Measurements from ENCODE around the gene D2HGDH. TPM values are rescaled to one million over a fixed set of nuclear protein-coding genes. Genes with fewer than 3 reads are reported as not detected.

The D2HGDH gene
- total and polyA plus RNA-seq, 2 experiments from 2014 or later: 3.7 to 17.3 TPM

DNA sequence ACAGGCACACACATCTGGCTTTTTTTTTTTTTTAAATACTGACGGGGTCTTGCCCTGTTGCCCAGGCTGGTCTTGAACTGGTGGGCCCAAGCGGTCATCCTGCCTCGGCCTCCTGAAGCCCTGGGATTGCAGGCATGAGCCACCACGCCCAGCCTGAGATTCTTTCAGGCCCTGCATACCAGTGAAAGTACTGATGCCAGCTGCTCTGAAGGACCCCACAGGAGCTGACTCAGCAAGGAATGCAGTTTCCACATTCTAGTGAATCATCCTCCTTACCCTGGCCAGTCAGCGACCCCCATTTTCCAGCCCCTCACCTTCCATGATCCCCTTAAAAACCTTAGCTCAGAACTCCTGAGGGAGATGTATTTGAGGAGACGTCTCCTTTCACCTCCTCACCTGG, 42.0 kb upstream of the D2HGDH start (continued):
- TF ChIP-seq, protein P1, sequence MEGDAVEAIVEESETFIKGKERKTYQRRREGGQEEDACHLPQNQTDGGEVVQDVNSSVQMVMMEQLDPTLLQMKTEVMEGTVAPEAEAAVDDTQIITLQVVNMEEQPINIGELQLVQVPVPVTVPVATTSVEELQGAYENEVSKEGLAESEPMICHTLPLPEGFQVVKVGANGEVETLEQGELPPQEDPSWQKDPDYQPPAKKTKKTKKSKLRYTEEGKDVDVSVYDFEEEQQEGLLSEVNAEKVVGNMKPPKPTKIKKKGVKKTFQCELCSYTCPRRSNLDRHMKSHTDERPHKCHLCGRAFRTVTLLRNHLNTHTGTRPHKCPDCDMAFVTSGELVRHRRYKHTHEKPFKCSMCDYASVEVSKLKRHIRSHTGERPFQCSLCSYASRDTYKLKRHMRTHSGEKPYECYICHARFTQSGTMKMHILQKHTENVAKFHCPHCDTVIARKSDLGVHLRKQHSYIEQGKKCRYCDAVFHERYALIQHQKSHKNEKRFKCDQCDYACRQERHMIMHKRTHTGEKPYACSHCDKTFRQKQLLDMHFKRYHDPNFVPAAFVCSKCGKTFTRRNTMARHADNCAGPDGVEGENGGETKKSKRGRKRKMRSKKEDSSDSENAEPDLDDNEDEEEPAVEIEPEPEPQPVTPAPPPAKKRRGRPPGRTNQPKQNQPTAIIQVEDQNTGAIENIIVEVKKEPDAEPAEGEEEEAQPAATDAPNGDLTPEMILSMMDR (conservative IDR thresholded peaks at IDR 0.05; ENCODE audit: low read depth in 2 of 2): no peak
- TF ChIP-seq, protein P2, sequence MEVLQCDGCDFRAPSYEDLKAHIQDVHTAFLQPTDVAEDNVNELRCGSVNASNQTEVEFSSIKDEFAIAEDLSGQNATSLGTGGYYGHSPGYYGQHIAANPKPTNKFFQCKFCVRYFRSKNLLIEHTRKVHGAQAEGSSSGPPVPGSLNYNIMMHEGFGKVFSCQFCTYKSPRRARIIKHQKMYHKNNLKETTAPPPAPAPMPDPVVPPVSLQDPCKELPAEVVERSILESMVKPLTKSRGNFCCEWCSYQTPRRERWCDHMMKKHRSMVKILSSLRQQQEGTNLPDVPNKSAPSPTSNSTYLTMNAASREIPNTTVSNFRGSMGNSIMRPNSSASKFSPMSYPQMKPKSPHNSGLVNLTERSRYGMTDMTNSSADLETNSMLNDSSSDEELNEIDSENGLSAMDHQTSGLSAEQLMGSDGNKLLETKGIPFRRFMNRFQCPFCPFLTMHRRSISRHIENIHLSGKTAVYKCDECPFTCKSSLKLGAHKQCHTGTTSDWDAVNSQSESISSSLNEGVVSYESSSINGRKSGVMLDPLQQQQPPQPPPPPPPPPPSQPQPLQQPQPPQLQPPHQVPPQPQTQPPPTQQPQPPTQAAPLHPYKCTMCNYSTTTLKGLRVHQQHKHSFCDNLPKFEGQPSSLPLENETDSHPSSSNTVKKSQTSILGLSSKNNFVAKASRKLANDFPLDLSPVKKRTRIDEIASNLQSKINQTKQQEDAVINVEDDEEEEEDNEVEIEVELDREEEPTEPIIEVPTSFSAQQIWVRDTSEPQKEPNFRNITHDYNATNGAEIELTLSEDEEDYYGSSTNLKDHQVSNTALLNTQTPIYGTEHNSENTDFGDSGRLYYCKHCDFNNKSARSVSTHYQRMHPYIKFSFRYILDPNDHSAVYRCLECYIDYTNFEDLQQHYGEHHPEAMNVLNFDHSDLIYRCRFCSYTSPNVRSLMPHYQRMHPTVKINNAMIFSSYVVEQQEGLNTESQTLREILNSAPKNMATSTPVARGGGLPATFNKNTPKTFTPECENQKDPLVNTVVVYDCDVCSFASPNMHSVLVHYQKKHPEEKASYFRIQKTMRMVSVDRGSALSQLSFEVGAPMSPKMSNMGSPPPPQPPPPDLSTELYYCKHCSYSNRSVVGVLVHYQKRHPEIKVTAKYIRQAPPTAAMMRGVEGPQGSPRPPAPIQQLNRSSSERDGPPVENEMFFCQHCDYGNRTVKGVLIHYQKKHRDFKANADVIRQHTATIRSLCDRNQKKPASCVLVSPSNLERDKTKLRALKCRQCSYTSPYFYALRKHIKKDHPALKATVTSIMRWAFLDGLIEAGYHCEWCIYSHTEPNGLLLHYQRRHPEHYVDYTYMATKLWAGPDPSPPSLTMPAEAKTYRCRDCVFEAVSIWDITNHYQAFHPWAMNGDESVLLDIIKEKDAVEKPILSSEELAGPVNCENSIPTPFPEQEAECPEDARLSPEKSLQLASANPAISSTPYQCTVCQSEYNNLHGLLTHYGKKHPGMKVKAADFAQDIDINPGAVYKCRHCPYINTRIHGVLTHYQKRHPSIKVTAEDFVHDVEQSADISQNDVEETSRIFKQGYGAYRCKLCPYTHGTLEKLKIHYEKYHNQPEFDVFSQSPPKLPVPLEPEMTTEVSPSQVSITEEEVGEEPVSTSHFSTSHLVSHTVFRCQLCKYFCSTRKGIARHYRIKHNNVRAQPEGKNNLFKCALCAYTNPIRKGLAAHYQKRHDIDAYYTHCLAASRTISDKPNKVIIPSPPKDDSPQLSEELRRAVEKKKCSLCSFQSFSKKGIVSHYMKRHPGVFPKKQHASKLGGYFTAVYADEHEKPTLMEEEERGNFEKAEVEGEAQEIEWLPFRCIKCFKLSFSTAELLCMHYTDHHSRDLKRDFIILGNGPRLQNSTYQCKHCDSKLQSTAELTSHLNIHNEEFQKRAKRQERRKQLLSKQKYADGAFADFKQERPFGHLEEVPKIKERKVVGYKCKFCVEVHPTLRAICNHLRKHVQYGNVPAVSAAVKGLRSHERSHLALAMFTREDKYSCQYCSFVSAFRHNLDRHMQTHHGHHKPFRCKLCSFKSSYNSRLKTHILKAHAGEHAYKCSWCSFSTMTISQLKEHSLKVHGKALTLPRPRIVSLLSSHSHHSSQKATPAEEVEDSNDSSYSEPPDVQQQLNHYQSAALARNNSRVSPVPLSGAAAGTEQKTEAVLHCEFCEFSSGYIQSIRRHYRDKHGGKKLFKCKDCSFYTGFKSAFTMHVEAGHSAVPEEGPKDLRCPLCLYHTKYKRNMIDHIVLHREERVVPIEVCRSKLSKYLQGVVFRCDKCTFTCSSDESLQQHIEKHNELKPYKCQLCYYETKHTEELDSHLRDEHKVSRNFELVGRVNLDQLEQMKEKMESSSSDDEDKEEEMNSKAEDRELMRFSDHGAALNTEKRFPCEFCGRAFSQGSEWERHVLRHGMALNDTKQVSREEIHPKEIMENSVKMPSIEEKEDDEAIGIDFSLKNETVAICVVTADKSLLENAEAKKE (CRISPR knock-in tag; IDR thresholded peaks at IDR 0.05): no peak
- TF ChIP-seq EZH2 (IDR thresholded peaks at IDR 0.05; ENCODE audit: low read depth, unreplicated experiment): no peak
- no peak for TF ChIP-seq ZNF331 (CRISPR knock-in tag; IDR thresholded peaks at IDR 0.05; ENCODE audit: low read depth)
- TF ChIP-seq STAT1 (IDR thresholded peaks at IDR 0.05; ENCODE audit: unreplicated experiment): no peak

DNA sequence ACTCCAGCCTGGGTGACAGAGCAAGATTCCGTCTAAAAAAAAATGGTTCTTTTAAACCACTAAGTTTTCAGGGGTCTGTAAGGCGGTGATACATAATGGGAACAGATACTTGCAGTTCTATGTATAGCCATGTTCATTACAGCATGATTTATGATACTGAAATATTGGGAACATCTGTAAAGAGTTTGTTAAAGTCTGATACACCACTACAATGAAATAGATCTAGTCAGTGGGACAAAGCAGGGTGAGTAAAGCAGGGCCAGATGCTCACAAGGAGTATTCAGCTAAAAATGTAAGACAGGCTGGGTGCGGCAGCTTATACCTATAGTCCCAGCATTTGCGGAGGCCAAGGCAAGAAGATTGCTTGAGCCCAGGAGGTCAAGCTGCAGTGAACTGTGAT, 38.8 kb upstream of the D2HGDH start:
- Mint-ChIP-seq H3K9me3 (no peaks in the 10 kb centered on the region), H3K27me3 (ENCODE audit: insufficient read depth, low read depth, poor library complexity) (peaks cover 5% of the 10 kb centered on the region), H3K36me3 (ENCODE audit: low read depth) (peaks cover 16% of the 10 kb centered on the region; the same call in 2 of the 3 replicates), H3K4me3 (no peak overlapping the region), H3K27ac (no peak overlapping the region), H3K4me1 (peaks cover 9% of the 10 kb centered on the region; the same call in 2 of the 3 replicates)
- Histone ChIP-seq H3K27me3 (ENCODE audit: insufficient read depth) (no peaks in the 10 kb centered on the region), H3K4me1 (ENCODE audit: insufficient read depth) (peaks cover 2% of the 10 kb centered on the region), H3K4me2 (no peak overlapping the region), H2AFZ (no peak overlapping the region), H3F3A (replicated peaks; ENCODE audit: low read depth) (no peaks in the 10 kb centered on the region), H3K36me3 (ENCODE audit: insufficient read depth) (no peaks in the 10 kb centered on the region), H3K9me2 (ENCODE audit: insufficient read depth) (no peaks in the 10 kb centered on the region), H4K20me1 (replicated peaks; ENCODE audit: insufficient read depth) (peaks cover 6% of the 10 kb centered on the region), H3K4me3 (no peak overlapping the region), H3K27ac (ENCODE audit: low read depth) (no peak overlapping the region), H3K79me2 (replicated peaks; ENCODE audit: insufficient read depth) (no peaks in the 10 kb centered on the region; the same call in 1 of the 2 replicates)
- no peak for DNase-seq (ENCODE audit: low spot score)
- no peak for ATAC-seq
- TF ChIP-seq NANOG (IDR thresholded peaks at IDR 0.05; ENCODE audit: borderline replicate concordance) (no peak), POLR2AphosphoS5 (IDR thresholded peaks at IDR 0.05; ENCODE audit: low read depth) (no peak)
- TF ChIP-seq, protein P2 (CRISPR knock-in tag; IDR thresholded peaks at IDR 0.05): no peak
